ENCODE data around the gene CNRIP1.
A peak's percentile ranks its signal among the peaks of the same experiment; 100 is the strongest.
"Not testable (repeated sequence)": the region's sequence is repeated elsewhere in the genome, so short reads cannot be mapped to it uniquely, and the experiment has no call there.

The CNRIP1 gene

GRCh38 chr2:68319398-68320117 lies at the start of gene CNRIP1:
CNRIP1 (minus strand) TSS chr2:68319949; CDS start chr2:68319400, 549 bp downstream.
- DNase-seq: peak; percentile 88

- DNase-seq: no peak
These were observed 49.6 kb upstream of the CNRIP1 start for GRCh38 chr2:68369337-68369734.

GRCh38 chr2:68368654-68369336 lies 49.0 kb upstream of the CNRIP1 start:
- DNase-seq: no peak

- DNase-seq: no peak
These were observed 48.4 kb upstream of the CNRIP1 start for GRCh38 chr2:68367953-68368653.

- no peak for DNase-seq
These were observed 46.4 kb upstream of the CNRIP1 start for GRCh38 chr2:68366083-68366560.

GRCh38 chr2:68365087-68365486 lies 45.3 kb upstream of the CNRIP1 start, which contains the start of gene PLEK:
PLEK (plus strand) TSS chr2:68365282; CDS start chr2:68365352, 70 bp downstream.
- DNase-seq: no peak

GRCh38 chr2:68363721-68364120 lies 44.0 kb upstream of the CNRIP1 start:
- no peak for DNase-seq

GRCh38 chr2:68362749-68363148 lies 43.0 kb upstream of the CNRIP1 start:
- DNase-seq: no peak

GRCh38 chr2:68362069-68362468 lies 42.3 kb upstream of the CNRIP1 start:
- peak; percentile 82 for DNase-seq

- DNase-seq: no peak
These were observed 40.1 kb upstream of the CNRIP1 start for GRCh38 chr2:68359889-68360288.

- peak; percentile 66 for DNase-seq
These were observed 38.0 kb upstream of the CNRIP1 start for GRCh38 chr2:68357605-68358337.

GRCh38 chr2:68356599-68357239 lies 37.0 kb upstream of the CNRIP1 start:
- no peak for DNase-seq

GRCh38 chr2:68352651-68353391 lies 33.1 kb upstream of the CNRIP1 start:
- DNase-seq: no peak

GRCh38 chr2:68351997-68352396 lies 32.2 kb upstream of the CNRIP1 start:
- DNase-seq: no peak

GRCh38 chr2:68349091-68349490 lies 29.3 kb upstream of the CNRIP1 start:
- DNase-seq: not testable (repeated sequence)

- no peak for DNase-seq
These were observed 25.6 kb upstream of the CNRIP1 start for GRCh38 chr2:68345129-68345875.

- DNase-seq: no peak
These were observed 24.3 kb upstream of the CNRIP1 start for GRCh38 chr2:68344031-68344430.

- no peak for DNase-seq
These were observed 22.7 kb upstream of the CNRIP1 start for GRCh38 chr2:68342470-68342869.

GRCh38 chr2:68341583-68341982 lies 21.8 kb upstream of the CNRIP1 start:
- no peak for DNase-seq

GRCh38 chr2:68341062-68341329 lies 21.2 kb upstream of the CNRIP1 start:
- no peak for DNase-seq
